DND-41 (cell line): ENCODE results near the gene HSH2D.

Experiments
- EZH2 ChIP-seq: IDR thresholded peaks from 3 replicates; pipeline ENCODE4 v1.6.1; 2012; ENCODE audit warnings: borderline replicate concordance, low read depth, mild to moderate bottlenecking, moderate library complexity, low read length, inconsistent platforms; ENCODE audit not compliant: severe bottlenecking
- TF ChIP-seq, protein P1 (sequence below): IDR thresholded peaks from 2 replicates; pipeline ENCODE4 v1.5.1; 2012; ENCODE audit warnings: borderline replicate concordance, low read length, moderate library complexity, mild to moderate bottlenecking; ENCODE audit not compliant: poor library complexity, severe bottlenecking; ENCODE audit errors: extremely low read depth

DNA sequence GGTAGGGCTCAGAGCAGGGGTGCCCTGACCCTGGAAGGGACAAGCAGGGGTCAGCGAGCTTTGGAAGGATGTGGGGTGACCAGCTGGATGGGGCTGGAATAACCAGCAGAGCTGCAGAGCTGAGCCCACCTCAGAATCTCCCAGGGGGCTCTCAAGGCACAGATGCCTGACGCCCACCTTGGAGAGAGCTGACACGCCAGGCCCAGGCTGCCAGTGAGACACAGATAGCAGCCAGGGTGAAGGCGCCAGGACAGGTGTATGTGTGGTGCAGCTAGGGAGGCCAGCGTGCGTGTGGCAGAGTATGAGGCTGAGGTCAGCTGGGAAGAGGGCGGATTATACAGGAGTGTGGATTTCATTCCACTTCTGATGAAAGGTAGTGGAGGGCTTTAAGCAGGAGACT is 63.2 kb downstream of the HSH2D start:
- no peak for TF ChIP-seq EZH2
- TF ChIP-seq, protein P1, sequence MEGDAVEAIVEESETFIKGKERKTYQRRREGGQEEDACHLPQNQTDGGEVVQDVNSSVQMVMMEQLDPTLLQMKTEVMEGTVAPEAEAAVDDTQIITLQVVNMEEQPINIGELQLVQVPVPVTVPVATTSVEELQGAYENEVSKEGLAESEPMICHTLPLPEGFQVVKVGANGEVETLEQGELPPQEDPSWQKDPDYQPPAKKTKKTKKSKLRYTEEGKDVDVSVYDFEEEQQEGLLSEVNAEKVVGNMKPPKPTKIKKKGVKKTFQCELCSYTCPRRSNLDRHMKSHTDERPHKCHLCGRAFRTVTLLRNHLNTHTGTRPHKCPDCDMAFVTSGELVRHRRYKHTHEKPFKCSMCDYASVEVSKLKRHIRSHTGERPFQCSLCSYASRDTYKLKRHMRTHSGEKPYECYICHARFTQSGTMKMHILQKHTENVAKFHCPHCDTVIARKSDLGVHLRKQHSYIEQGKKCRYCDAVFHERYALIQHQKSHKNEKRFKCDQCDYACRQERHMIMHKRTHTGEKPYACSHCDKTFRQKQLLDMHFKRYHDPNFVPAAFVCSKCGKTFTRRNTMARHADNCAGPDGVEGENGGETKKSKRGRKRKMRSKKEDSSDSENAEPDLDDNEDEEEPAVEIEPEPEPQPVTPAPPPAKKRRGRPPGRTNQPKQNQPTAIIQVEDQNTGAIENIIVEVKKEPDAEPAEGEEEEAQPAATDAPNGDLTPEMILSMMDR = no peak
